HEK293T (cell line): ENCODE results near the gene C1orf174.

ENCODE experiments used
- CTCF ChIA-PET: fragments of 350-600 bp; formaldehyde crosslinking; extraction: SDS; loops from one replicate; lab custom pipeline; 2021; ENCODE audit warnings: antibody characterized with exemption, inconsistent platforms; lab: Yijun Ruan, JAX
- POLR2A ChIA-PET: fragments of 350-600 bp; formaldehyde crosslinking; extraction: SDS; loops from one replicate; lab custom pipeline; 2020; ENCODE audit warnings: antibody characterized with exemption, inconsistent platforms; lab: Yijun Ruan, JAX
- DNase-seq: peaks from one replicate; pipeline ENCODE4 v3.0.0; 2012; ENCODE audit warnings: mixed read lengths; ENCODE audit errors: extremely low spot score
- ARNT ChIP-seq: fragments of 450-650 bp; IDR thresholded peaks from 2 replicates; pipeline ENCODE4 v1.6.1; 2017; ENCODE audit warnings: mild to moderate bottlenecking
- BHLHE40 ChIP-seq: fragments of 450-650 bp; IDR thresholded peaks from 2 replicates; pipeline ENCODE4 v1.6.1; 2016; ENCODE audit warnings: mild to moderate bottlenecking, moderate library complexity, borderline replicate concordance
- CTBP1 ChIP-seq: fragments of 450-650 bp; IDR thresholded peaks from 2 replicates; pipeline ENCODE4 v1.6.1; 2016; ENCODE audit warnings: borderline replicate concordance
- ELF4 ChIP-seq: fragments of 450-650 bp; IDR thresholded peaks from 2 replicates; pipeline ENCODE4 v1.6.1; 2017; ENCODE audit warnings: antibody characterized with exemption
- FOXA1 ChIP-seq: fragments of 450-650 bp; IDR thresholded peaks from 2 replicates; pipeline ENCODE4 v1.6.1; 2016; ENCODE audit warnings: mild to moderate bottlenecking
- FOXK2 ChIP-seq: fragments of 450-650 bp; IDR thresholded peaks from 2 replicates; pipeline ENCODE4 v1.6.1; 2016; ENCODE audit warnings: mild to moderate bottlenecking
- FOXM1 ChIP-seq: fragments of 450-650 bp; IDR thresholded peaks from 2 replicates; pipeline ENCODE4 v1.6.1; 2017; ENCODE audit warnings: mild to moderate bottlenecking, borderline replicate concordance
- HDGF ChIP-seq: fragments of 450-650 bp; IDR thresholded peaks from 2 replicates; pipeline ENCODE4 v1.6.1; 2017; ENCODE audit warnings: antibody characterized with exemption, borderline replicate concordance
- L3MBTL2 ChIP-seq: fragments of 450-650 bp; conservative IDR thresholded peaks from 2 replicates; pipeline ENCODE4 v1.6.1; 2016; ENCODE audit warnings: mild to moderate bottlenecking
- LEF1 ChIP-seq: fragments of 450-650 bp; IDR thresholded peaks from 2 replicates; pipeline ENCODE4 v1.6.1; 2017; ENCODE audit warnings: mild to moderate bottlenecking, borderline replicate concordance
- NFRKB ChIP-seq: fragments of 450-650 bp; IDR thresholded peaks from 2 replicates; pipeline ENCODE4 v1.6.1; 2016; ENCODE audit warnings: mild to moderate bottlenecking, moderate library complexity
- PKNOX1 ChIP-seq: fragments of 450-650 bp; IDR thresholded peaks from 2 replicates; pipeline ENCODE4 v1.6.1; 2016
- SP1 ChIP-seq: fragments of 450-650 bp; IDR thresholded peaks from 2 replicates; pipeline ENCODE4 v1.6.1; 2017
- SUZ12 ChIP-seq: fragments of 450-650 bp; IDR thresholded peaks from 2 replicates; pipeline ENCODE4 v1.6.1; 2016; ENCODE audit warnings: mild to moderate bottlenecking
- TARDBP ChIP-seq: fragments of 450-650 bp; IDR thresholded peaks from 2 replicates; pipeline ENCODE4 v1.6.1; 2016
- ZNF384 ChIP-seq: fragments of 450-650 bp; IDR thresholded peaks from 2 replicates; pipeline ENCODE4 v1.6.1; 2016

Gene C1orf174

GRCh38 chr1:3856923-3857790 is 42.9 kb downstream of the C1orf174 start, which contains the start of the genes CEP104 and DFFB:
TSS of gene CEP104 (minus strand) at chr1:3857211. CDS start at chr1:3852407, 4,804 bp downstream.
TSS of gene DFFB (plus strand) at chr1:3857476. CDS start at chr1:3857604, 128 bp downstream.
- CTCF ChIA-PET, result no interaction called here
- TF ChIP-seq ELF4 (no peak; the same call in 1 of the 2 replicates), SUZ12 (no peak), FOXM1 (no peak), SP1 (no peak), BHLHE40 (no peak), NFRKB (no peak), L3MBTL2 (peak; percentile 71), LEF1 (no peak)
- peak; percentile 99 for DNase-seq
- POLR2A ChIA-PET, result interaction anchor here (0.9 to 1.4 kb wide), 4 partner anchors 9 to 44 kb away, joined by 3 read pairs; no protein-coding TSS in a partner anchor

- ChIA-PET POLR2A (no interaction called here), CTCF (no interaction called here)
- TF ChIP-seq NFRKB (no peak), ELF4 (no peak), LEF1 (no peak), TARDBP (no peak), SUZ12 (no peak), CTBP1 (no peak), PKNOX1 (no peak), L3MBTL2 (no peak)
- no peak for DNase-seq
Measured at GRCh38 chr1:3852711-3853485, 47.2 kb downstream of the C1orf174 start.

GRCh38 chr1:3852091-3852490 is 48.0 kb downstream of the C1orf174 start:
- POLR2A ChIA-PET, result no interaction called here
- CTCF ChIA-PET, result no interaction called here
- DNase-seq, result no peak
- TF ChIP-seq CTBP1, result no peak
- no peak for TF ChIP-seq TARDBP
- no peak for TF ChIP-seq ELF4
- no peak for TF ChIP-seq SUZ12
- TF ChIP-seq FOXA1, result no peak

GRCh38 chr1:3851292-3851691 is 48.8 kb downstream of the C1orf174 start:
- ChIA-PET POLR2A (no interaction called here), CTCF (no interaction called here)
- TF ChIP-seq CTBP1 (no peak), FOXK2 (no peak), SUZ12 (no peak), TARDBP (no peak), NFRKB (no peak), BHLHE40 (no peak)
- DNase-seq, result no peak

GRCh38 chr1:3850857-3851256 is 49.2 kb downstream of the C1orf174 start:
- TF ChIP-seq ELF4 (no peak), FOXA1 (no peak), TARDBP (no peak), SP1 (no peak), BHLHE40 (no peak), PKNOX1 (no peak), CTBP1 (no peak), ARNT (no peak), ZNF384 (no peak)
- no peak for DNase-seq
- ChIA-PET CTCF (no interaction called here), POLR2A (no interaction called here)

GRCh38 chr1:3847081-3847480 is 53.0 kb downstream of the C1orf174 start:
- POLR2A ChIA-PET, result interaction anchor here (1.1 kb wide), 1 partner anchor 11 kb away, joined by 3 read pairs; the partner anchor contains the start of gene DFFB
- DNase-seq, result no peak
- CTCF ChIA-PET, result no interaction called here
- TF ChIP-seq CTBP1 (no peak), SP1 (no peak), BHLHE40 (no peak), ARNT (no peak), FOXM1 (no peak), TARDBP (no peak), L3MBTL2 (no peak), SUZ12 (no peak), NFRKB (no peak), ELF4 (no peak), FOXA1 (no peak), HDGF (no peak), PKNOX1 (no peak), ZNF384 (no peak)
